C4-2B (cell line): ENCODE data around the gene GRM7.

Experiments
- H3K27ac ChIP-seq: fragments of 450-650 bp; 2 replicates; pipeline ENCODE4 v1.5.1; 2017
- CTCF ChIP-seq: fragments of 450-650 bp; conservative IDR thresholded peaks from 2 replicates; pipeline ENCODE4 v1.5.1; 2017; ENCODE audit warnings: mild to moderate bottlenecking
- ZFX ChIP-seq: fragments of 450-650 bp; IDR thresholded peaks from 2 replicates; pipeline ENCODE4 v1.6.1; 2017

The GRM7 gene

DNA sequence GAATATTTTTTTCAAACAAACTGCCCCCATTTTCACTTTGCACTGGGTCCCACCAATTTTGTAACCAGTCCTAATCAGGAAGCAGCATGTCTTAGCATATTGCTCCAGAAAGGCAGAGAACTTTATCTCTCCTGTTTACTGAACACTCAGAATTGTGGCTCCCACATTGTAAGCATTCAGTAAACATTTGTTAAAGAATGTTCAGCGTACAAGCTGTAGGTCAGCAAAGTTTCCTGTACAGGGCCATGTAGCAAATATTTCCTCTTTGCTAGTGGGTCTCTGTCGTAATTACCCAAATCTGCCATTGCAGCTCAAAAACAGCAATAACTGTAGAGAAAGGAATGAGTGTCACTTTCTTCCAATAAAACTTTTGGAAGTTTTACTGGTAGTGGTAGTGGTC is 393.3 kb downstream of the GRM7 start:
- no peak overlapping the region for H3K27ac ChIP-seq
- TF ChIP-seq CTCF (no peak), ZFX (no peak)

DNA sequence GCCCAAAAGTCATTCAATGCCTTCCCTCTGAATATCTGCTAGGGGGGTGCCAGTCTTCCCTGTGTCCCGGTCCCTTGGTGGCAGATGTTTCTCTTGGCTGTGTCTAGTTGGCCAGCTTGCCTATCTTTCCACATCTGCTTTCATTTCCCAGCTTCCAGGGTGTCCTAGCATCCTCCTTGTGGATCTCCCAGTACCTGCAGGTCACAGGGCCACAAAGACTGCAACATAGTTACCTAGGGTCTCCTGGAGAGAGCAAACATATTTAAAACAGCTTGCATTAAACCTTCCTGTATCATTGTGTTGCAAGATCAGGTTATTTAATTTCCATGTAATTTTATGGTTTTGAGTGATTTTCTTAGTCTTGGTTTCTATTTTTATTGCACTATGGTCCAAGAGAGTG is 400.1 kb downstream of the GRM7 start:
- TF ChIP-seq CTCF (no peak), ZFX (no peak)
- H3K27ac ChIP-seq, result no peak overlapping the region

GRCh38 chr3:7263347-7264195 is 402.7 kb downstream of the GRM7 start:
- TF ChIP-seq CTCF (no peak), ZFX (no peak)
- no peak overlapping the region for H3K27ac ChIP-seq

DNA sequence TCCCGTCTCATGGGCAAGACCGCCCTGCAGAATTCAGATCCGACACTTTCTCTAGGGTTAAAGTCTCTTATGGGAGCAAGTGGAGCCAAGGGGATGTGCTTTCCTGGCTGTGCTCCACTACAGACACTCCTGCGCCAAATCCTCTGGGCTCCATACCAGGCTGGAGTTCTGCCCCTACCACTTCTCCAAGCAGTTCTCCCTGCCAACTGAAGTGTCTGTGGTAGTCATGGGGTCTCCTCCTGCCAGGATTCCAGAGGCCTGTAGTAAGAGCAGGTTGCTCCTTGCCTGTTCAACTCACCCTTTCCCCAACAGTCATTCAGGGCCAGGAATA is 403.2 kb downstream of the GRM7 start:
- TF ChIP-seq ZFX (no peak), CTCF (no peak)
- H3K27ac ChIP-seq, result no peak overlapping the region

- H3K27ac ChIP-seq, result no peak overlapping the region
- TF ChIP-seq CTCF, result no peak
- TF ChIP-seq ZFX, result no peak
These were observed 404.8 kb downstream of the GRM7 start for GRCh38 chr3:7265736-7266135.

DNA sequence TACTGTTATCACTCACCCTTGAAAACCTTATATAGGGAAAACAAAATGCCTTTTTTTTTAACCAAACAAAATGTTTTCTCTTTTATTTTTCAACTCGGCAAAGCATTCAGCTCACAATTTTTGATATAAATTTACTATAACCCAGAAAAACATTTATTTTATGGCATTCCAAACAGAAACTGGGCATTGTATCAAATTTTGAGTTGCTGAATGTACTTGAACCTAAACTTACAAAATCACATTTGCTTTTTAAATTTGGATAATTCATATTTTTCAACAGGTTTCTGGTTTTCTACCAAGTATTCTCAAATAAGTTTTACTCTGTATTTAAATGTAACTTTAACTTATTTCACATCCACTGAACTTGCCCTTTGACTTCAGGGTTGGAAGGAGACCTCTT is 405.6 kb downstream of the GRM7 start:
- TF ChIP-seq ZFX (no peak), CTCF (no peak)
- no peak overlapping the region for H3K27ac ChIP-seq

DNA sequence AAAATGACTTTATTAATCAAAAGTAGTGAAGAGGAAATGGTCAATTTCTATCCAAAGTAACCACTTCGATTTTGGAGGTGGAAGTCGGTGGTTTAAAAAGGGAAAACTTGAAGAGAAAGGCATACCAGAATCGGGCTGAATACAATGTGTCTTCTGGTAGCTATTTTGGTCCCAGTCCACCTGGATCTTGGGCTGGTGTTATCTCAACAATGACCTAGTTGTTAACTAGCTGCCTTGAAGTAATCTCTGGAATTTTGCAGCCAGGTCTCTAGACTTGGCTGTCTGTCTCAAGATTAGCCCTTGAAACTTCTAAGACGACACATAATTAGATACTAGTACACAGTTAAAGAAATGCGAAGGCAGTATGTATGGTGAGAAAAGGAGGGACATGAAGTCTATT is 409.8 kb downstream of the GRM7 start:
- no peak overlapping the region for H3K27ac ChIP-seq
- no peak for TF ChIP-seq CTCF
- no peak for TF ChIP-seq ZFX
